HG03565 (cell line): ENCODE measurements around the gene RNLS.

Source experiments
- ATAC-seq: cut with Tn5 transposase; IDR thresholded peaks from one replicate; pipeline ENCODE4 v1.9.1; 2021; ENCODE audit warnings: mild to moderate bottlenecking, moderate library complexity; ENCODE audit not compliant: unreplicated experiment

The RNLS gene

GRCh38 chr10:88553116-88553752, 29.9 kb downstream of the RNLS start:
- ATAC-seq = peak; percentile 57

GRCh38 chr10:88551246-88551645, 31.9 kb downstream of the RNLS start:
- ATAC-seq = no peak

- no peak for ATAC-seq
These were observed 36.6 kb downstream of the RNLS start for GRCh38 chr10:88546497-88546896.

- ATAC-seq = no peak
These were observed 37.8 kb downstream of the RNLS start for GRCh38 chr10:88545359-88545758.

- peak; percentile 64 for ATAC-seq
These were observed 38.8 kb downstream of the RNLS start for GRCh38 chr10:88544140-88544870.

GRCh38 chr10:88542522-88542921, 40.6 kb downstream of the RNLS start:
- ATAC-seq = no peak

GRCh38 chr10:88541116-88541626, 41.9 kb downstream of the RNLS start:
- ATAC-seq = no peak

- ATAC-seq = no peak
These were observed 42.8 kb downstream of the RNLS start for GRCh38 chr10:88540351-88540750.

- no peak for ATAC-seq
These were observed 45.1 kb downstream of the RNLS start for GRCh38 chr10:88538048-88538447.

GRCh38 chr10:88537322-88537721, 45.8 kb downstream of the RNLS start:
- no peak for ATAC-seq

- ATAC-seq = no peak
These were observed 46.7 kb downstream of the RNLS start for GRCh38 chr10:88536437-88536836.

- ATAC-seq = no peak
These were observed 48.9 kb downstream of the RNLS start for GRCh38 chr10:88534072-88534665.

GRCh38 chr10:88531392-88532052, 51.6 kb downstream of the RNLS start:
- no peak for ATAC-seq

GRCh38 chr10:88530629-88531391, 52.3 kb downstream of the RNLS start:
- no peak for ATAC-seq

- ATAC-seq = no peak
These were observed 53.0 kb downstream of the RNLS start for GRCh38 chr10:88530093-88530492.

GRCh38 chr10:88528806-88529570, 54.1 kb downstream of the RNLS start:
- ATAC-seq = no peak

- no peak for ATAC-seq
These were observed 54.9 kb downstream of the RNLS start for GRCh38 chr10:88528201-88528600.

GRCh38 chr10:88527245-88527644, 55.9 kb downstream of the RNLS start:
- ATAC-seq = no peak

- no peak for ATAC-seq
These were observed 56.5 kb downstream of the RNLS start for GRCh38 chr10:88526501-88527105.
